GM12891 (cell line): ENCODE results near the gene CATSPERE.

Experiments used
- POLR2A ChIP-seq: IDR thresholded peaks from 2 replicates; pipeline ENCODE4 v1.6.1; 2011; ENCODE audit warnings: low read depth, low read length, control low read depth
- SPI1 ChIP-seq: IDR thresholded peaks from 2 replicates; pipeline ENCODE4 v1.6.1; 2011; ENCODE audit warnings: low read depth, low read length, control low read depth
- TAF1 ChIP-seq: IDR thresholded peaks from 2 replicates; pipeline ENCODE4 v1.6.1; 2011; ENCODE audit warnings: low read depth, low read length, control low read depth

GRCh38 chr1:244615301-244615700 is 154.2 kb downstream of the CATSPERE start:
- TF ChIP-seq SPI1 = no peak
- TF ChIP-seq TAF1 = no peak
- TF ChIP-seq POLR2A = no peak
